HepG2 (cell line): Measurements from ENCODE around the gene HS3ST4. TPM values are rescaled to one million over a fixed set of nuclear protein-coding genes. Genes with fewer than 3 reads are reported as not detected.

Source experiments
- ATAC-seq: fragments of 200-7000 bp; cut with Tn5 transposase; 3 replicates; pipeline ENCODE4 v1.9.1; 2020; ENCODE audit warnings: mild to moderate bottlenecking, moderate library complexity
- BruUV-seq: library from RNA; stranded (reverse); fragments of 400-500 nt; replicated peaks from 2 replicates; lab custom pipeline; 2021; lab: Mats Ljungman, UMichigan
- CTCF ChIA-PET: fragments of 300-600 bp; formaldehyde crosslinking; extraction: SDS; loops from one replicate; lab custom pipeline; 2021; ENCODE audit warnings: low total read pairs, inconsistent platforms, low intra/inter-chr PET ratio; lab: Yijun Ruan, JAX
- POLR2A ChIA-PET: fragments of 350-600 bp; sonication (Branson Sonifier 250); formaldehyde crosslinking; loops from one replicate; lab custom pipeline; 2020; ENCODE audit warnings: antibody characterized with exemption, inconsistent platforms; lab: Yijun Ruan, JAX
- DNase-seq: peaks from one replicate; pipeline ENCODE4 v3.0.0-alpha.2; 2015; ENCODE audit warnings: low spot score
- FAIRE-seq: peaks from 3 replicates; lab custom pipeline; 2011; peaks lifted over from hg19 to GRCh38; lab: Jason Lieb, UNC
- H2AFZ ChIP-seq: one replicate; pipeline ENCODE4 v1.6.1; 2011; ENCODE audit warnings: low read length, inconsistent platforms
- H3K27ac ChIP-seq: fragments of 300-600 bp; 3 replicates; pipeline ENCODE4 v1.8.0; 2011; ENCODE audit warnings: mixed run types, mild to moderate bottlenecking, mixed read lengths, low read length, inconsistent platforms; ENCODE audit not compliant: insufficient read depth; ENCODE audit errors: extremely low read length
- H3K27me3 ChIP-seq, 2 experiments: fragments of 200-600 bp in 1 of 2; 2 replicates in 1 of 2; 3 replicates in 1 of 2; pipeline versions ENCODE4 v1.6.0 to v1.8.0; 2011; ENCODE audit warnings: low read length in 2 of 2, mild to moderate bottlenecking in 2 of 2, moderate library complexity in 2 of 2, inconsistent platforms in 1 of 2; ENCODE audit not compliant: insufficient read depth in 2 of 2, control insufficient read depth in 1 of 2
- H3K36me3 ChIP-seq, 2 experiments: fragments of 200-600 bp in 1 of 2; replicated peaks in 1 of 2; 2 replicates in 1 of 2; 3 replicates in 1 of 2; pipeline versions ENCODE4 v1.5.1 to v1.8.0; 2011; ENCODE audit warnings: low read length in 2 of 2, inconsistent platforms in 1 of 2; ENCODE audit not compliant: insufficient read depth in 2 of 2, control insufficient read depth in 1 of 2
- H3K4me1 ChIP-seq: 2 replicates; pipeline ENCODE4 v1.5.1; 2012; ENCODE audit warnings: low read length, inconsistent platforms; ENCODE audit not compliant: insufficient read depth
- H3K4me2 ChIP-seq: 2 replicates; pipeline ENCODE4 v1.6.0; 2011; ENCODE audit warnings: low read depth, low read length, inconsistent platforms
- H3K4me3 ChIP-seq, 3 experiments: fragments of 200-600 bp in 1 of 3; sonication (generic), shearing (Covaris generic) in 1 of 3; replicated peaks in 1 of 3; 2 replicates each; pipeline ENCODE4 v1.5.1; 2011 to 2016; ENCODE audit warnings: low read length in 3 of 3, inconsistent platforms in 2 of 3, low read depth in 2 of 3, mild to moderate bottlenecking in 2 of 3, control low read depth in 1 of 3, mixed read lengths in 1 of 3; ENCODE audit not compliant: insufficient read depth in 1 of 3
- H3K79me2 ChIP-seq: one replicate; pipeline ENCODE4 v1.6.1; 2011; ENCODE audit warnings: low read length, inconsistent platforms; ENCODE audit not compliant: insufficient read depth
- H3K9ac ChIP-seq: 2 replicates; pipeline ENCODE4 v1.6.0; 2011; ENCODE audit warnings: mild to moderate bottlenecking, low read depth, low read length, inconsistent platforms; ENCODE audit not compliant: insufficient read depth
- H3K9me3 ChIP-seq: 2 replicates; pipeline ENCODE4 v1.5.1; 2012; ENCODE audit warnings: mild to moderate bottlenecking, low read length
- H4K20me1 ChIP-seq: 2 replicates; pipeline ENCODE4 v1.6.0; 2011; ENCODE audit warnings: inconsistent platforms, mild to moderate bottlenecking, low read length, moderate library complexity; ENCODE audit not compliant: insufficient read depth
- AGO1 ChIP-seq: fragments of 200-400 bp; formaldehyde crosslinking; IDR thresholded peaks from 2 replicates; pipeline ENCODE4 v1.6.1; 2017; ENCODE audit warnings: mild to moderate bottlenecking, low read depth, low read length, moderate library complexity; ENCODE audit not compliant: poor library complexity, severe bottlenecking
- CENPX ChIP-seq: sonication (generic); formaldehyde crosslinking; IDR thresholded peaks from 2 replicates; pipeline ENCODE4 v1.9.0; 2021; ENCODE audit warnings: mild to moderate bottlenecking, missing genetic modification reagents, moderate library complexity
- NFIC ChIP-seq: IDR thresholded peaks from 2 replicates; pipeline ENCODE4 v1.6.1; 2012; ENCODE audit warnings: mild to moderate bottlenecking, low read length, inconsistent platforms
- SNRNP70 ChIP-seq: fragments of 200-400 bp; formaldehyde crosslinking; IDR thresholded peaks from 2 replicates; pipeline ENCODE4 v1.6.1; 2017; ENCODE audit warnings: mild to moderate bottlenecking, low read depth, low read length, moderate library complexity
- SP4 ChIP-seq: sonication (generic); formaldehyde crosslinking; IDR thresholded peaks from 2 replicates; pipeline ENCODE4 v1.8.1; 2023; ENCODE audit warnings: mild to moderate bottlenecking, missing genetic modification reagents
- ZNF296 ChIP-seq: sonication (generic); formaldehyde crosslinking; conservative IDR thresholded peaks from 2 replicates; pipeline ENCODE4 v1.5.0; 2020; ENCODE audit warnings: mild to moderate bottlenecking, missing genetic modification reagents
- ZNF598 ChIP-seq: sonication (generic); formaldehyde crosslinking; IDR thresholded peaks from 2 replicates; pipeline ENCODE4 v1.5.1; 2020; ENCODE audit warnings: mild to moderate bottlenecking, missing genetic modification reagents, borderline replicate concordance
- ZNF720 ChIP-seq: sonication (generic); formaldehyde crosslinking; IDR thresholded peaks from 2 replicates; pipeline ENCODE4 v1.4.0; 2020; ENCODE audit warnings: missing genetic modification reagents
- ZNF761 ChIP-seq: sonication (generic); formaldehyde crosslinking; conservative IDR thresholded peaks from 2 replicates; pipeline ENCODE4 v1.4.0; 2020; ENCODE audit warnings: mild to moderate bottlenecking, missing genetic modification reagents
- ZSCAN30 ChIP-seq: sonication (generic); formaldehyde crosslinking; IDR thresholded peaks from 2 replicates; pipeline ENCODE4 v1.5.0; 2020; ENCODE audit warnings: mild to moderate bottlenecking, missing genetic modification reagents
- WGBS: methylation state at CpG from one replicate; pipeline ENCODE4 v1.1.6; 2017; ENCODE audit warnings: low lambda C conversion rate; 5-methylcytosine and 5-hydroxymethylcytosine counted together
- in situ Hi-C: cut with HindIII; loops from 2 replicates; pipeline ENCODE4 v1.10.0; 2017; ENCODE audit warnings: low pct_unique_long_range_greater_than_20kb; ENCODE audit not compliant: extremely low pct_ligation_motif_present
- intact Hi-C: fragments of 100-400 bp; cut with micrococcal nuclease; formaldehyde crosslinking; loops from one replicate; pipeline ENCODE4 v1.10.0; 2022; ENCODE audit not compliant: unreplicated experiment
- polyA plus RNA-seq, 8 experiments: library from polyadenylated mRNA; depleted of rRNA in 3 of 8; stranded (reverse) in 7 of 8; unstranded in 1 of 8; fragments of >200 nt; fragmentation: Illumina TruSeq in 4 of 8; extraction: Trizol in 4 of 8; gene quantifications; 2 replicates each; pipeline versions ENCODE4 v1.2.1 to v1.2.3, GENCODE V29; 2011 to 2016; ENCODE audit warnings: low read depth in 4 of 8, missing spikeins in 1 of 8, mixed read lengths in 1 of 8; ENCODE audit not compliant: insufficient read depth in 1 of 8
- total RNA-seq, 5 experiments: library from RNA; depleted of rRNA; stranded (reverse); fragments of >200 nt; fragmentation: Illumina TruSeq; extraction: Trizol; gene quantifications; 2 replicates each; pipeline ENCODE4 v1.2.3, GENCODE V29; 2016; ENCODE audit warnings: low read depth in 1 of 5
- TF ChIP-seq, protein P1 (sequence below): sonication (generic); formaldehyde crosslinking; IDR thresholded peaks from 2 replicates; pipeline ENCODE4 v1.4.0; 2020; ENCODE audit warnings: missing genetic modification reagents
- TF ChIP-seq, protein P2 (sequence below): fragments of 450-650 bp; IDR thresholded peaks from 2 replicates; pipeline ENCODE4 v1.6.1; 2016
- TF ChIP-seq, protein P3 (sequence below): sonication (generic); formaldehyde crosslinking; IDR thresholded peaks from 2 replicates; pipeline ENCODE4 v1.5.0; 2020; ENCODE audit warnings: missing genetic modification reagents, mild to moderate bottlenecking, borderline replicate concordance
- TF ChIP-seq, protein P4 (sequence below): sonication (generic); formaldehyde crosslinking; IDR thresholded peaks from 2 replicates; pipeline ENCODE4 v1.5.0; 2020; ENCODE audit warnings: missing genetic modification reagents, mild to moderate bottlenecking, borderline replicate concordance
- TF ChIP-seq, protein P5 (sequence below): sonication (generic); formaldehyde crosslinking; IDR thresholded peaks from 2 replicates; pipeline ENCODE4 v1.4.0; 2020; ENCODE audit warnings: mild to moderate bottlenecking, missing genetic modification reagents
- TF ChIP-seq, protein P6 (sequence below): sonication (generic); formaldehyde crosslinking; IDR thresholded peaks from 2 replicates; pipeline ENCODE4 v1.9.0; 2021; ENCODE audit warnings: missing genetic modification reagents, mild to moderate bottlenecking, borderline replicate concordance

The HS3ST4 gene
- total and polyA plus RNA-seq, 2 of the 13 experiments (the other 11 are each of a cell fraction or from before 2014, with no cell fraction given) = not detected

DNA sequence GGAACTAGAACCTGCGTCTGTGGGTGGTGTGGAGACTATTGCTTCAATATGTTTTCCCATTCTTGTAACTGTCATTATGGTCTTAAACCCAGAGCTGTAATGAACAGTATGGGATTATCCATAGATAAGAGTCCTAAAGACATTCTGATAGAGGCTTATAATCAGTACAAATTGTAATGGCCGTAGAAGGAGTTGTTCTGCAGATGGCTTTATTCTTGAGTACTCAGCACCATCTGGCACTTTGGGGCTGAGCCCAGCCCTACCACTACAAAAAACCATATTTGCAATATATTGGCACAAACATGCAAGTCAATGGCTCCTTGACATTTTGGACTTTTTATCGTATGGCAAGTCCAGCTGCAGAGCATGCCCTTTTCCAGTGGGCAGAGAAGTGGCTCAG lies 150.0 kb downstream of the HS3ST4 start (continued):
- TF ChIP-seq ZNF296 (CRISPR knock-in tag) = no peak
- TF ChIP-seq, protein P1, sequence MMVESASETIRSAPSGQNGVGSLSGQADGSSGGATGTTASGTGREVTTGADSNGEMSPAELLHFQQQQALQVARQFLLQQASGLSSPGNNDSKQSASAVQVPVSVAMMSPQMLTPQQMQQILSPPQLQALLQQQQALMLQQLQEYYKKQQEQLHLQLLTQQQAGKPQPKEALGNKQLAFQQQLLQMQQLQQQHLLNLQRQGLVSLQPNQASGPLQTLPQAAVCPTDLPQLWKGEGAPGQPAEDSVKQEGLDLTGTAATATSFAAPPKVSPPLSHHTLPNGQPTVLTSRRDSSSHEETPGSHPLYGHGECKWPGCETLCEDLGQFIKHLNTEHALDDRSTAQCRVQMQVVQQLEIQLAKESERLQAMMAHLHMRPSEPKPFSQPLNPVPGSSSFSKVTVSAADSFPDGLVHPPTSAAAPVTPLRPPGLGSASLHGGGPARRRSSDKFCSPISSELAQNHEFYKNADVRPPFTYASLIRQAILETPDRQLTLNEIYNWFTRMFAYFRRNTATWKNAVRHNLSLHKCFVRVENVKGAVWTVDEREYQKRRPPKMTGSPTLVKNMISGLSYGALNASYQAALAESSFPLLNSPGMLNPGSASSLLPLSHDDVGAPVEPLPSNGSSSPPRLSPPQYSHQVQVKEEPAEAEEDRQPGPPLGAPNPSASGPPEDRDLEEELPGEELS (CRISPR knock-in tag) = no peak

DNA sequence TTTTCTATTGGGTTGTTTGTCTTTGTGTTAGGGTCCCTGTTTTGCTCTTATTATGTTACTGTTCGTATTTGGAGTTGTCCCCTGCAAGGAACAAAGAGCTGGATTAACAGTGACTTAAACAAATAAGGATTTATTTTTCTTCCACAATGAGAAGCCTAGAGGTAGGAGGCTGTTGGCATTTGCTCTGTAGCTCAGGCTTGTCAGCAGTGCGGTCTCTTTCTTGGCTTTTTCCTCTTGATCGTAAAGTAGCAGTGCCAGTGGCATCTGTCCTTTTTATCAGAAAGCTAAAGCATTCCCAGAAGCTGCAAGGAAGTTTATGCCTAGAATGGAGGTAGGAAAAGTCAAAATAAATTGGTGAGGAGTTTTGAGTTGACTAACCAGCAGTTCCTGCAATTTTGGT lies 154.1 kb downstream of the HS3ST4 start:
- ATAC-seq = no peak
- no peak overlapping the region for H3K9ac ChIP-seq
- H3K27ac ChIP-seq = no peak overlapping the region
- in situ Hi-C loops = loop anchor here (25.0 kb wide), 1 partner anchor 716 kb away; no protein-coding TSS in a partner anchor
- no peaks in the 10 kb centered on the region for H4K20me1 ChIP-seq
- WGBS = 18% methylated on average over 3 of the region's 3 CpGs
- TF ChIP-seq, protein P2, sequence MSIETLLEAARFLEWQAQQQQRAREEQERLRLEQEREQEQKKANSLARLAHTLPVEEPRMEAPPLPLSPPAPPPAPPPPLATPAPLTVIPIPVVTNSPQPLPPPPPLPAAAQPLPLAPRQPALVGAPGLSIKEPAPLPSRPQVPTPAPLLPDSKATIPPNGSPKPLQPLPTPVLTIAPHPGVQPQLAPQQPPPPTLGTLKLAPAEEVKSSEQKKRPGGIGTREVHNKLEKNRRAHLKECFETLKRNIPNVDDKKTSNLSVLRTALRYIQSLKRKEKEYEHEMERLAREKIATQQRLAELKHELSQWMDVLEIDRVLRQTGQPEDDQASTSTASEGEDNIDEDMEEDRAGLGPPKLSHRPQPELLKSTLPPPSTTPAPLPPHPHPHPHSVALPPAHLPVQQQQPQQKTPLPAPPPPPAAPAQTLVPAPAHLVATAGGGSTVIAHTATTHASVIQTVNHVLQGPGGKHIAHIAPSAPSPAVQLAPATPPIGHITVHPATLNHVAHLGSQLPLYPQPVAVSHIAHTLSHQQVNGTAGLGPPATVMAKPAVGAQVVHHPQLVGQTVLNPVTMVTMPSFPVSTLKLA = no peak
- TF ChIP-seq ZNF720 (no peak), ZSCAN30 (CRISPR knock-in tag) (no peak), ZNF761 (CRISPR knock-in tag) (no peak), CENPX (CRISPR knock-in tag) (no peak), ZNF598 (CRISPR knock-in tag) (no peak), SNRNP70 (no peak), SP4 (no peak), AGO1 (no peak), NFIC (no peak)
- TF ChIP-seq, protein P3, sequence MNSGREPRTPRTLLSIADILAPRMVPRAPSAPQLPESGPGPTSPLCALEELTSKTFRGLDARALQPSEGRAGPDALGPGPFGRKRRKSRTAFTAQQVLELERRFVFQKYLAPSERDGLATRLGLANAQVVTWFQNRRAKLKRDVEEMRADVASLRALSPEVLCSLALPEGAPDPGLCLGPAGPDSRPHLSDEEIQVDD = no peak
- TF ChIP-seq, protein P4, sequence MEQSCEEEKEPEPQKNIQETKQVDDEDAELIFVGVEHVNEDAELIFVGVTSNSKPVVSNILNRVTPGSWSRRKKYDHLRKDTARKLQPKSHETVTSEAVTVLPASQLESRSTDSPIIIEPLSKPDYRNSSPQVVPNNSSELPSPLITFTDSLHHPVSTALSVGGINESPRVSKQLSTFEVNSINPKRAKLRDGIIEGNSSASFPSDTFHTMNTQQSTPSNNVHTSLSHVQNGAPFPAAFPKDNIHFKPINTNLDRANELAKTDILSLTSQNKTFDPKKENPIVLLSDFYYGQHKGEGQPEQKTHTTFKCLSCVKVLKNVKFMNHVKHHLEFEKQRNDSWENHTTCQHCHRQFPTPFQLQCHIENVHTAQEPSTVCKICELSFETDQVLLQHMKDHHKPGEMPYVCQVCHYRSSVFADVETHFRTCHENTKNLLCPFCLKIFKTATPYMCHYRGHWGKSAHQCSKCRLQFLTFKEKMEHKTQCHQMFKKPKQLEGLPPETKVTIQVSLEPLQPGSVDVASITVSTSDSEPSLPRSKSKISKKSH (CRISPR knock-in tag) = no peak
- TF ChIP-seq, protein P5, sequence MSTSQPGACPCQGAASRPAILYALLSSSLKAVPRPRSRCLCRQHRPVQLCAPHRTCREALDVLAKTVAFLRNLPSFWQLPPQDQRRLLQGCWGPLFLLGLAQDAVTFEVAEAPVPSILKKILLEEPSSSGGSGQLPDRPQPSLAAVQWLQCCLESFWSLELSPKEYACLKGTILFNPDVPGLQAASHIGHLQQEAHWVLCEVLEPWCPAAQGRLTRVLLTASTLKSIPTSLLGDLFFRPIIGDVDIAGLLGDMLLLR (CRISPR knock-in tag) = no peak
- TF ChIP-seq, protein P6, sequence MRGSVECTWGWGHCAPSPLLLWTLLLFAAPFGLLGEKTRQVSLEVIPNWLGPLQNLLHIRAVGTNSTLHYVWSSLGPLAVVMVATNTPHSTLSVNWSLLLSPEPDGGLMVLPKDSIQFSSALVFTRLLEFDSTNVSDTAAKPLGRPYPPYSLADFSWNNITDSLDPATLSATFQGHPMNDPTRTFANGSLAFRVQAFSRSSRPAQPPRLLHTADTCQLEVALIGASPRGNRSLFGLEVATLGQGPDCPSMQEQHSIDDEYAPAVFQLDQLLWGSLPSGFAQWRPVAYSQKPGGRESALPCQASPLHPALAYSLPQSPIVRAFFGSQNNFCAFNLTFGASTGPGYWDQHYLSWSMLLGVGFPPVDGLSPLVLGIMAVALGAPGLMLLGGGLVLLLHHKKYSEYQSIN (CRISPR knock-in tag) = no peak
- no peak for DNase-seq
- no peaks in the 10 kb centered on the region for H3K27me3 ChIP-seq
- POLR2A ChIA-PET = no interaction called here
- no peaks in the 10 kb centered on the region for H3K36me3 ChIP-seq
- CTCF ChIA-PET = no interaction called here
- no peak overlapping the region for H3K4me2 ChIP-seq
- no peak for FAIRE-seq
- intact Hi-C loops = loop anchor here (1.0 kb wide), 1 partner anchor 31 kb away; no protein-coding TSS in a partner anchor
- no peak overlapping the region for H2AFZ ChIP-seq
- H3K79me2 ChIP-seq = no peaks in the 10 kb centered on the region
- H3K4me3 ChIP-seq = no peak overlapping the region
- no TSS peak for BruUV-seq
- no peaks in the 10 kb centered on the region for H3K9me3 ChIP-seq
- H3K4me1 ChIP-seq = no peaks in the 10 kb centered on the region
